ENCODE results near the gene DCDC2B.

GRCh38 chr1:32215629-32216480 lies 7.0 kb downstream of the DCDC2B start:
- TF ChIP-seq ISL1 (CRISPR knock-in tag; IDR thresholded peaks at IDR 0.05) (no peak), ZFP30 (CRISPR knock-in tag; IDR thresholded peaks at IDR 0.05) (no peak)
